IMR-90 (cell line): ENCODE data around the gene ACSS3.

ENCODE experiments used
- BHLHE40 ChIP-seq: fragments of 150-350 bp; IDR thresholded peaks from 2 replicates; pipeline ENCODE4 v1.6.1; 2016; ENCODE audit warnings: mild to moderate bottlenecking, low read depth, low read length
- CEBPB ChIP-seq: IDR thresholded peaks from 2 replicates; pipeline ENCODE4 v1.6.1; 2012; ENCODE audit warnings: low read depth, low read length, improper control_type of control experiment
- CHD1 ChIP-seq: IDR thresholded peaks from 2 replicates; pipeline ENCODE4 v1.6.1; 2012; ENCODE audit warnings: low read depth, low read length, improper control_type of control experiment
- MAFK ChIP-seq: IDR thresholded peaks from 2 replicates; pipeline ENCODE4 v1.6.1; 2012; ENCODE audit warnings: low read depth, low read length, improper control_type of control experiment
- MXI1 ChIP-seq: IDR thresholded peaks from 2 replicates; pipeline ENCODE4 v1.6.1; 2012; ENCODE audit warnings: low read depth, mild to moderate bottlenecking, low read length, moderate library complexity, borderline replicate concordance
- NFE2L2 ChIP-seq: fragments of 150-350 bp; IDR thresholded peaks from 2 replicates; pipeline ENCODE4 v1.6.1; 2016; ENCODE audit warnings: low read depth, mild to moderate bottlenecking, low read length
- POLR2A ChIP-seq: IDR thresholded peaks from 2 replicates; pipeline ENCODE4 v1.6.1; 2012; ENCODE audit warnings: mild to moderate bottlenecking, low read depth, low read length
- RAD21 ChIP-seq: IDR thresholded peaks from 2 replicates; pipeline ENCODE4 v1.6.1; 2012; ENCODE audit warnings: low read length, improper control_type of control experiment
- RCOR1 ChIP-seq: IDR thresholded peaks from 2 replicates; pipeline ENCODE4 v1.6.1; 2012; ENCODE audit warnings: mild to moderate bottlenecking, low read length, improper control_type of control experiment; ENCODE audit not compliant: insufficient replicate concordance
- RFX5 ChIP-seq: IDR thresholded peaks from 2 replicates; pipeline ENCODE4 v1.8.0; 2012; ENCODE audit warnings: low read depth, mild to moderate bottlenecking, low read length, moderate library complexity
- SMC3 ChIP-seq: fragments of 150-350 bp; IDR thresholded peaks from 2 replicates; pipeline ENCODE4 v1.6.1; 2016; ENCODE audit warnings: low read depth, mild to moderate bottlenecking, antibody characterized with exemption, low read length, moderate library complexity
- USF2 ChIP-seq: fragments of 150-350 bp; IDR thresholded peaks from 2 replicates; pipeline ENCODE4 v1.6.1; 2017; ENCODE audit warnings: mild to moderate bottlenecking, antibody characterized with exemption, low read length, low read depth
- TF ChIP-seq, protein P1 (sequence below): conservative IDR thresholded peaks from 2 replicates; pipeline ENCODE4 v1.5.1; 2012; ENCODE audit warnings: mild to moderate bottlenecking, low read depth, low read length, improper control_type of control experiment
- TF ChIP-seq, protein P2 (sequence below): fragments of 150-350 bp; IDR thresholded peaks from 2 replicates; pipeline ENCODE4 v1.6.1; 2016; ENCODE audit warnings: low read depth, mild to moderate bottlenecking, low read length, moderate library complexity, borderline replicate concordance

DNA sequence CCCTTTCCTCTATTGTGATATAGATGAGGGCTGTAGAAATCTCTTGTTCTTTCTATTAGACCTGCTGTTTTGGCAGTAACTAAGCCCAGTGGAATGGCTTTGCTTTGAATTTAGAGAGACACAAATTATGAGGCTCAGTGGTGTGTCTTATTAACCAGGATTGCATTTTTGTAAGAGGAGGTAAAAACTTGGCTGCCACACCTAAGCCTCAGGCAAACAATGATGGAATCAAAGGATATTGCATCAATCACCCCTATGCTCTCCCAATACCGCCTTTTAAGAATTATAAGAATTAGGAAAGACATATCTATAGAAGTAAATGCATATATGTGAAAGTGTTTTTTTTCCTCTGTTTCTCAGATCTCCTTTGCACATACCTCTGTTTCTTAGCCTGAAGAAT, 63.3 kb downstream of the ACSS3 start:
- TF ChIP-seq USF2 = no peak
- TF ChIP-seq, protein P1, sequence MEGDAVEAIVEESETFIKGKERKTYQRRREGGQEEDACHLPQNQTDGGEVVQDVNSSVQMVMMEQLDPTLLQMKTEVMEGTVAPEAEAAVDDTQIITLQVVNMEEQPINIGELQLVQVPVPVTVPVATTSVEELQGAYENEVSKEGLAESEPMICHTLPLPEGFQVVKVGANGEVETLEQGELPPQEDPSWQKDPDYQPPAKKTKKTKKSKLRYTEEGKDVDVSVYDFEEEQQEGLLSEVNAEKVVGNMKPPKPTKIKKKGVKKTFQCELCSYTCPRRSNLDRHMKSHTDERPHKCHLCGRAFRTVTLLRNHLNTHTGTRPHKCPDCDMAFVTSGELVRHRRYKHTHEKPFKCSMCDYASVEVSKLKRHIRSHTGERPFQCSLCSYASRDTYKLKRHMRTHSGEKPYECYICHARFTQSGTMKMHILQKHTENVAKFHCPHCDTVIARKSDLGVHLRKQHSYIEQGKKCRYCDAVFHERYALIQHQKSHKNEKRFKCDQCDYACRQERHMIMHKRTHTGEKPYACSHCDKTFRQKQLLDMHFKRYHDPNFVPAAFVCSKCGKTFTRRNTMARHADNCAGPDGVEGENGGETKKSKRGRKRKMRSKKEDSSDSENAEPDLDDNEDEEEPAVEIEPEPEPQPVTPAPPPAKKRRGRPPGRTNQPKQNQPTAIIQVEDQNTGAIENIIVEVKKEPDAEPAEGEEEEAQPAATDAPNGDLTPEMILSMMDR = no peak
- TF ChIP-seq RFX5 = no peak
- TF ChIP-seq CHD1 = no peak
- TF ChIP-seq POLR2A = no peak
- TF ChIP-seq RAD21 = no peak
- TF ChIP-seq NFE2L2 = no peak
- TF ChIP-seq CEBPB = no peak
- no peak for TF ChIP-seq BHLHE40
- no peak for TF ChIP-seq RCOR1
- TF ChIP-seq SMC3 = no peak
- TF ChIP-seq, protein P2, sequence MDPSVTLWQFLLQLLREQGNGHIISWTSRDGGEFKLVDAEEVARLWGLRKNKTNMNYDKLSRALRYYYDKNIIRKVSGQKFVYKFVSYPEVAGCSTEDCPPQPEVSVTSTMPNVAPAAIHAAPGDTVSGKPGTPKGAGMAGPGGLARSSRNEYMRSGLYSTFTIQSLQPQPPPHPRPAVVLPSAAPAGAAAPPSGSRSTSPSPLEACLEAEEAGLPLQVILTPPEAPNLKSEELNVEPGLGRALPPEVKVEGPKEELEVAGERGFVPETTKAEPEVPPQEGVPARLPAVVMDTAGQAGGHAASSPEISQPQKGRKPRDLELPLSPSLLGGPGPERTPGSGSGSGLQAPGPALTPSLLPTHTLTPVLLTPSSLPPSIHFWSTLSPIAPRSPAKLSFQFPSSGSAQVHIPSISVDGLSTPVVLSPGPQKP = no peak
- TF ChIP-seq MAFK = no peak
- no peak for TF ChIP-seq MXI1
